Vagina (tissue), 2 donors: ENCODE results near the gene PPY. TPM values are rescaled to one million over a fixed set of nuclear protein-coding genes. Genes with fewer than 3 reads are reported as not detected.
"Not testable (repeated sequence)": the region's sequence is repeated elsewhere in the genome, so short reads cannot be mapped to it uniquely, and the experiment has no call there.

Experiments used
- DNase-seq, 2 donors: peaks; one replicate each; pipeline ENCODE4 v3.0.0-alpha.2; 2017; ENCODE audit errors: extremely low spot score in 2 of 2
- H3K27ac ChIP-seq: fragments of 200-600 bp; sonication (generic); one replicate; pipeline ENCODE4 v1.5.1; 2019
- H3K27me3 ChIP-seq: fragments of 200-600 bp; sonication (generic); one replicate; pipeline ENCODE4 v1.5.1; 2019
- H3K36me3 ChIP-seq, 2 donors: fragments of 200-600 bp; sonication (generic); one replicate each; pipeline ENCODE4 v1.5.1; 2017 to 2019
- H3K4me1 ChIP-seq: fragments of 200-600 bp; sonication (generic); one replicate; pipeline ENCODE4 v1.5.1; 2019
- H3K4me3 ChIP-seq, 2 donors: fragments of 200-600 bp; sonication (generic); 1 replicate in 1 of 2; 2 replicates in 1 of 2; pipeline ENCODE4 v1.5.1; 2016 to 2019
- H3K9me3 ChIP-seq: fragments of 200-600 bp; sonication (generic); one replicate; pipeline ENCODE4 v1.5.1; 2019
- POLR2A ChIP-seq, 2 donors: fragments of 450-650 bp; IDR thresholded peaks; one replicate each; pipeline ENCODE4 v1.6.1; 2017; ENCODE audit warnings: antibody characterized with exemption in 2 of 2, mild to moderate bottlenecking in 2 of 2, moderate library complexity in 2 of 2
- POLR2AphosphoS5 ChIP-seq, 2 donors: sonication (generic); formaldehyde crosslinking; IDR thresholded peaks; one replicate each; pipeline ENCODE4 v1.9.0; 2017; ENCODE audit warnings: antibody characterized with exemption in 2 of 2, mild to moderate bottlenecking in 2 of 2, low read depth in 1 of 2; ENCODE audit not compliant: insufficient read depth in 1 of 2
- intact Hi-C: fragments of 100-400 bp; cut with DNase I; formaldehyde crosslinking; loops from one replicate; pipeline ENCODE4 v1.15.1; 2023
- total RNA-seq: library from RNA; depleted of rRNA; stranded (reverse); fragments of >200 nt; gene quantifications from one replicate; pipeline ENCODE4 v1.2.3, GENCODE V29; 2016
- TF ChIP-seq, protein P1 (sequence below), 3 experiments: fragments of 450-650 bp in 2 of 3; fragments of 200-600 bp in 1 of 3; sonication (generic) in 1 of 3; IDR thresholded peaks; one replicate each; pipeline ENCODE4 v1.5.1; 2017 to 2019; ENCODE audit warnings: antibody characterized with exemption in 3 of 3, mild to moderate bottlenecking in 2 of 3, moderate library complexity in 2 of 3

PPY gene
- total RNA-seq, 1 donor from 2014 or later = not detected

DNA sequence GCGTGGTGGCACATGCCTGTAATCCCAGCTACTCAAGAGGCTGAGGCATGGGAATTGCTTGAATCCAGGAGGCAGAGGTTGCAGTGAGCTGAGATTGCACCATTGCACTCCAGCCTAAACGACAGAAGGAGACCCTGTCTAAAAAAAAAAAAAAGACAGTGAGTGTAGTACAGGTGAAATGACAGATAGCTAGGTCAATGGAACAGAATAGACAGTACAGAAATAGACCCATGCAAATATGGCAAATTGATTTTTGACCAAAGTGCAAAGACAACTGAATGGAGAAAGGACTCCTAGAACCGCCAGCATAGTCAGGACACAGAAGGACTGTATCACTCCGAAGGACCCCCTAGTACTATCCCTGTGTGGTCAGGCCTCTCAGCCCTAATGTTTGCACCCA lies 28.1 kb upstream of the PPY start:
- no peak overlapping the region for H3K4me3 ChIP-seq
- no peak for DNase-seq
- no peaks in the 10 kb centered on the region for H3K36me3 ChIP-seq
- TF ChIP-seq, protein P1, sequence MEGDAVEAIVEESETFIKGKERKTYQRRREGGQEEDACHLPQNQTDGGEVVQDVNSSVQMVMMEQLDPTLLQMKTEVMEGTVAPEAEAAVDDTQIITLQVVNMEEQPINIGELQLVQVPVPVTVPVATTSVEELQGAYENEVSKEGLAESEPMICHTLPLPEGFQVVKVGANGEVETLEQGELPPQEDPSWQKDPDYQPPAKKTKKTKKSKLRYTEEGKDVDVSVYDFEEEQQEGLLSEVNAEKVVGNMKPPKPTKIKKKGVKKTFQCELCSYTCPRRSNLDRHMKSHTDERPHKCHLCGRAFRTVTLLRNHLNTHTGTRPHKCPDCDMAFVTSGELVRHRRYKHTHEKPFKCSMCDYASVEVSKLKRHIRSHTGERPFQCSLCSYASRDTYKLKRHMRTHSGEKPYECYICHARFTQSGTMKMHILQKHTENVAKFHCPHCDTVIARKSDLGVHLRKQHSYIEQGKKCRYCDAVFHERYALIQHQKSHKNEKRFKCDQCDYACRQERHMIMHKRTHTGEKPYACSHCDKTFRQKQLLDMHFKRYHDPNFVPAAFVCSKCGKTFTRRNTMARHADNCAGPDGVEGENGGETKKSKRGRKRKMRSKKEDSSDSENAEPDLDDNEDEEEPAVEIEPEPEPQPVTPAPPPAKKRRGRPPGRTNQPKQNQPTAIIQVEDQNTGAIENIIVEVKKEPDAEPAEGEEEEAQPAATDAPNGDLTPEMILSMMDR (IDR thresholded peaks at IDR 0.05) = no peak
- H3K27me3 ChIP-seq = no peaks in the 10 kb centered on the region
- no peaks in the 10 kb centered on the region for H3K9me3 ChIP-seq
- H3K4me1 ChIP-seq = no peaks in the 10 kb centered on the region
- intact Hi-C loops = no loop called here
- no peak overlapping the region for H3K27ac ChIP-seq

DNA sequence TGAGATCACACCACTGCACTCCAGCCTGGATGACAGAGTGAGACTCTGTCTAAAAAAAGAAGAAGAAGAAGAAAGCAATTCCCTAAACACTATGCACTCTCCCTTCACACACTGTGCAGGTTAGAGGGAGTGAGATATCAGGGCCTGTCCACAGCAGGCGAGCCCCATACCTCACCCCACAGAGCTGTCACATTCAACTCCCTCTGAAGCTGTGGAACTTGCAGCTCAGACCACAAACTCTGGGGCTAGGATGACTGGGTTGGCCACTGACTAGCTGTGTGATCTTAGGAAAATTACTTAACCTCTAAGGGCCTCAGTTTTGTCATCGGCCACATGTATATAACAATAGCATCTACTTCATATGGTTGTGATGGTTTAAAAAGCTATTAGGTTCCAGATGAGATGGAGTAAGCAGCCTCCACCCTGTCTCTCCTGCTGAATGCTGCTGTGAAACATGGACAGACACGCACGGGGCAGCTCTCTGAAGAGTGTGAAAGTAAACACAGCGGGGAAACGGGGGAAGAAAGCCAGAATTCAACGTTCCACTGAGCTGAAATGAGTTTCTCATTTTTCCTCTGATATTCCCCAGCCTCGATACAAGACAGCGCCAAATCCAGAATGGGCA lies 25.1 kb upstream of the PPY start:
- Histone ChIP-seq H3K4me3 (no peak overlapping the region), H3K36me3 (no peaks in the 10 kb centered on the region)
- intact Hi-C loops = no loop called here

DNA sequence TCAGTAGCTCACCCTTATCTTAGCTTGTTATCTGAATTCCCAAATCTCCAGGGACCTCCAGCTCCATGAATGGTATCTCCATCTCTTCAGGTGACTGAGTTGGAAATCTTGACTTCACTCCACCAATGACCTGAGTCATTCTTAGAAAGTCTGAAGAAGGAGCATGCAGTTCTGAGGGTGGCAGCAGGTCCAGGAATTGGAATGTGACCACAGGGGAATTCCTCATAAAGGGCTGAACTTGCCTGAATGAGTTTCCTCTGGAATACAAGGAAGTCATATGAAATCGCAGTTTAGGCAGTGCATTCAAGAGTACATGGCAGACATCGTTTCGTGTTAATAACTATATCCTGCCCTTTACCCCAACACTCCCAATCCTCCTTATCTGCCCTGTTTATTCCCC lies 24.0 kb upstream of the PPY start:
- intact Hi-C loops = no loop called here
- TF ChIP-seq POLR2AphosphoS5 (IDR thresholded peaks at IDR 0.05; ENCODE audit: insufficient read depth in 1 of 2, low read depth in 1 of 2) (no peak), POLR2A (IDR thresholded peaks at IDR 0.05) (no peak)
- TF ChIP-seq, protein P1 (IDR thresholded peaks at IDR 0.05) = no peak
- Histone ChIP-seq H3K36me3 (no peaks in the 10 kb centered on the region), H3K4me1 (no peaks in the 10 kb centered on the region), H3K9me3 (no peaks in the 10 kb centered on the region), H3K4me3 (no peak overlapping the region), H3K27me3 (no peaks in the 10 kb centered on the region), H3K27ac (no peak overlapping the region)
- DNase-seq = no peak

More for the DNA sequence above, 25.1 kb upstream of the PPY start:
- no peak for DNase-seq
- no peaks in the 10 kb centered on the region for H3K4me1 ChIP-seq
- H3K27ac ChIP-seq = no peak overlapping the region
- H3K9me3 ChIP-seq = no peaks in the 10 kb centered on the region
- TF ChIP-seq POLR2AphosphoS5 (IDR thresholded peaks at IDR 0.05; ENCODE audit: insufficient read depth in 1 of 2, low read depth in 1 of 2) (no peak), POLR2A (IDR thresholded peaks at IDR 0.05) (no peak)
- TF ChIP-seq, protein P1 (IDR thresholded peaks at IDR 0.05) = no peak
- no peaks in the 10 kb centered on the region for H3K27me3 ChIP-seq

DNA sequence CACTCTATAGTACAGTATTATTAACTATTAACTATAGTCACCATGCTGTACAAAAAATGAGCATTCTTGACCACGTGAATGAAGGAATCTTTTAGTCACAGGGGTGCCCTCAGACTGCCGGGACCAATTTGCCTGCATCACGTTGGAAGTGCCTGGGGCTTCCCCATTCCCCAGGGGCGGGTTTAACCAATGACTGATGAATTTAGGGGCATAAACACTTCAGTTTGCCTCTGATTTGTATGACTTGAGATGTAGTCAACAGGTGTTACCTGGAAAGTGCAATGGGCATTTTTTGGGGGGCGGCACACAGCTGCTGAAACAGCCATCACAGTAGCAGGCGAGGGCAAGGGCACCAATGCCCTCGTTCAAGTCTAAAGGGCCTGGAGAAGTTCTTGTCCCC lies 20.2 kb upstream of the PPY start:
- H3K4me1 ChIP-seq = no peaks in the 10 kb centered on the region
- no peak for DNase-seq
- no peaks in the 10 kb centered on the region for H3K27me3 ChIP-seq
- intact Hi-C loops = no loop called here
- H3K36me3 ChIP-seq = no peaks in the 10 kb centered on the region
- no peak overlapping the region for H3K4me3 ChIP-seq
- no peaks in the 10 kb centered on the region for H3K9me3 ChIP-seq
- no peak overlapping the region for H3K27ac ChIP-seq
- TF ChIP-seq, protein P1 (IDR thresholded peaks at IDR 0.05) = no peak
- TF ChIP-seq POLR2A (IDR thresholded peaks at IDR 0.05) (no peak), POLR2AphosphoS5 (IDR thresholded peaks at IDR 0.05; ENCODE audit: insufficient read depth in 1 of 2, low read depth in 1 of 2) (no peak)

DNA sequence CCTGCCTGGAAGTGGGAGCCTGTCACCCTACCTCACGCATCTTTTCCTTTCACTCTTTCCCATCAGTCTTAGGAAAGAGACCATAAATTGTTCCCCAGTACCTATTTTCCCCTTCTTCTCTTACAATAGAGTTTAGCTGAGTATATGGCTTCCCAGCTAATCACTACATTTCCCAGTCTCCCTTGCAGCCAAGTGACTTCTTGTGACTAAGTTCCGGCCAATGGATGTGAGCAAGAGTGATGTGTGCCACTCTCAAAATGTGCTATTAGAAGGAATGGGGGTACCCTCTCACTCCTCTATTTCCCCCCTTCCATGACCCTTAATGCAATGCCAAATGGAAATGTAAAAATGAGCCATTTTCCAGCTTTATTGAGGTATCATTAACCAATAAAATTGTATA lies 19.7 kb upstream of the PPY start:
- Histone ChIP-seq H3K4me3 (no peak overlapping the region), H3K36me3 (no peaks in the 10 kb centered on the region), H3K9me3 (no peaks in the 10 kb centered on the region), H3K4me1 (no peaks in the 10 kb centered on the region), H3K27ac (no peak overlapping the region), H3K27me3 (no peaks in the 10 kb centered on the region)
- DNase-seq = no peak
- intact Hi-C loops = no loop called here
- TF ChIP-seq POLR2A (IDR thresholded peaks at IDR 0.05) (no peak), POLR2AphosphoS5 (IDR thresholded peaks at IDR 0.05; ENCODE audit: insufficient read depth in 1 of 2, low read depth in 1 of 2) (no peak)
- TF ChIP-seq, protein P1 (IDR thresholded peaks at IDR 0.05) = no peak

DNA sequence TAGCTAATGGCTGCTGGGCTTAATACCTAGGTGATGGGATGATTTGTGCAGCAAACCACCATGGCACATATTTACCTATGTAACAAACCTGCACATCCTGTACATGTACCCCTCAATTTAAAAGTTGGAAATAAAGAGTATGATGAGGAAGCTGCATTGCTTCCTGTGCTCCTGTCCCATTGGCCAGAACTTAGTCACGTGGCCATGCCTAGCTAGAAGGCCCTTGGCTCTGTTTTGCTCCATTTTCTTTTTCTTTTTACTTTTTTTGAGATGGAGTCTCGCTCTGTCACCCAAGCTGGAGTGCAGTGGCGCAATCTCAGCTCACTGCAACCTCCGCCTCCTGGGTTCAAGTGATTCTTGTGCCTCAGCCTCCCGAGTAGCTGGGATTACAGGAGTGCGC lies 19.0 kb upstream of the PPY start:
- H3K27me3 ChIP-seq, H3K9me3 ChIP-seq, H3K4me1 ChIP-seq, intact Hi-C loops, DNase-seq, H3K36me3 ChIP-seq, H3K4me3 ChIP-seq, H3K27ac ChIP-seq: not testable (repeated sequence)
